GM04503 (cell line): Measurements from ENCODE around the gene VPS51.
A peak's percentile ranks its signal among the peaks of the same experiment; 100 is the strongest.
"Not testable (repeated sequence)": the region's sequence is repeated elsewhere in the genome, so short reads cannot be mapped to it uniquely, and the experiment has no call there.

Experiments used
- DNase-seq: peaks from one replicate; pipeline ENCODE4 v3.0.0-alpha.2; 2012; ENCODE audit warnings: low read depth

VPS51 gene

DNA sequence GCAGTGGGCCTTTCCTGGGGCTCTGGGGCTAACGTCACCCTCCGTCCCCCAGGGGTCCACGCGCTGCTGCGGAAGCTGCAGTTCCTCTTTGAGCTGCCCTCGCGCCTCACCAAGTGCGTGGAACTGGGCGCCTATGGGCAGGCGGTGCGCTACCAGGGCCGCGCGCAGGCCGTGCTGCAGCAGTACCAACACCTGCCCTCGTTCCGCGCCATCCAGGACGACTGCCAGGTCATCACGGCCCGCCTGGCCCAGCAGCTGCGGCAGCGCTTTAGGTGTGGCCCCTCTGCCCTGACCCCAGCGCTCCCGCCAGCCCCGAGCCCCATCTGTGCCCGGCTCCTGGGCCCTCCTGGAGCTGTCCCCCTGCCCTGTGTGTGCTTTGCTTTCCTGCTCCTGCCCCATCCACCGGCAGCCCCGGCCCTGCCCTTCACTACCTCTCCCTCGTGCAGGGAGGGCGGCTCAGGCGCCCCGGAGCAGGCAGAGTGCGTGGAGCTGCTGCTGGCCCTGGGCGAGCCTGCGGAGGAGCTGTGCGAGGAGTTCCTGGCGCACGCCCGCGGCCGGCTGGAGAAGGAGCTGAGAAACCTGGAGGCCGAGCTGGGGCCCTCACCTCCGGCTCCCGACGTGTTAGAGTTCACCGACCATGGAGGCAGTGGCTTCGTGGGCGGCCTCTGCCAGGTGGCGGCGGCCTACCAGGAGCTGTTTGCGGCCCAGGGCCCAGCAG is 11.9 kb downstream of the VPS51 start:
- no peak for DNase-seq

GRCh38 chr11:65108469-65109123 is 12.6 kb downstream of the VPS51 start:
- DNase-seq, result no peak

DNA sequence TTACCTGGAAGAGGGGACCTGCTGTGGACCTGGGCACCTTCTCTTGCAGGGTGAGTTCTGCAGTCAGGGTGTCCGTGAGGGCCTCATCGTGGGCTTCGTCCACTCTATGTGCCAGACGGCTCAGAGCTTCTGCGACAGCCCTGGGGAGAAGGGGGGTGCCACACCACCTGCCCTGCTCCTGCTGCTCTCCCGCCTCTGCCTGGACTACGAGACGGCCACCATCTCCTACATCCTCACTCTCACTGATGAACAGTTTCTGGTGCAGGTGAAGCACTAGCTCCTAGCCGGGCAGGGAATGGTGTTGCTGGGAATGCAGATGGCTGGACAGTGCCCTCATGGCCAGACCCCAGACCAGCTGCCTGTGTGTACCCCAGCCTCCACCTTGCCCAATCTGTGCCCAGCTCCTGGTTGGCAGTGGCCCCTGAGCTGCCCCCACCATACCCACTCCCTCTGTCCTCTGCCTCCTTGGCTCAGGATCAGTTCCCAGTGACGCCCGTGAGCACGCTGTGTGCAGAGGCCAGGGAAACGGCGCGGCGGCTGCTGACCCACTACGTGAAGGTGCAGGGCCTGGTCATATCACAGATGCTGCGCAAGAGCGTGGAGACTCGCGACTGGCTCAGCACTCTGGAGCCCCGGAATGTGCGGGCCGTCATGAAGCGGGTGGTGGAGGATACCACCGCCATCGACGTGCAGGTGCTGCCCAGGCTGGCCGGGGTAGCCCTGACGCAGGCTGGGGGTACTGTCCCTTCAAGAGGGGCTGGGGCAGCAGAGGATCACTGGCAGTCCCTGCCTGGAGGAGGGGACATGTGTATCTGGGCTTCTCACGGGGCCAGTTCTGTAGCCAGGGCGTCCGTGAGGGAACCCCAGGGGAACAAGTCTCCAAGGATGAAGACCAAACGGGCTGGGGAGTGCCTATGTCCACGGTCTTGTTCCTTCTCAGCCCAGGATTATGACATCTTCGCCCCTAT is 13.5 kb downstream of the VPS51 start:
- DNase-seq, result no peak

- no peak for DNase-seq
Observed at GRCh38 chr11:65110354-65110861, 14.4 kb downstream of the VPS51 start.

GRCh38 chr11:65111159-65111743 is 15.2 kb downstream of the VPS51 start:
- DNase-seq, result no peak

- DNase-seq, result no peak
Observed at GRCh38 chr11:65111744-65112545, 15.9 kb downstream of the VPS51 start, which contains the start of gene TM7SF2. TM7SF2 (plus strand) TSS chr11:65111872; CDS start chr11:65112016, 144 bp downstream.

- DNase-seq, result no peak
Observed at GRCh38 chr11:65112546-65113360, 16.7 kb downstream of the VPS51 start.

DNA sequence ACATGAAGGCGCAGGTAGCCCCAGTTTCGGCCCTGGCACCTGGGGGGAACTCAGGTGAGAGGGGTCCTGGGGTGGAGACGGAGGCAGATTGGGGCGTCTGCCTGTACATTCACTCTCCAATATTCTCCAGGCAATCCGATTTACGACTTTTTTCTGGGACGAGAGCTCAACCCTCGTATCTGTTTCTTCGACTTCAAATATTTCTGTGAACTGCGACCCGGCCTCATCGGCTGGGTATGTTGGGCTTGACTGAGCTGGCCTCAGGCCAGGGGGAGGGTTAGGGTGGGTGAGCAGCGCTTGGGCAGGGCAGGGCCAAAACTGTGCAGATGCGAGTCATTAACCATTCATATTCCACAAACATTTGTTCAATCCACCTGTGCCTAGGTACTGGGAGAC is 17.3 kb downstream of the VPS51 start:
- DNase-seq, result no peak

- no peak for DNase-seq
Observed at GRCh38 chr11:65113839-65114238, 17.8 kb downstream of the VPS51 start.

DNA sequence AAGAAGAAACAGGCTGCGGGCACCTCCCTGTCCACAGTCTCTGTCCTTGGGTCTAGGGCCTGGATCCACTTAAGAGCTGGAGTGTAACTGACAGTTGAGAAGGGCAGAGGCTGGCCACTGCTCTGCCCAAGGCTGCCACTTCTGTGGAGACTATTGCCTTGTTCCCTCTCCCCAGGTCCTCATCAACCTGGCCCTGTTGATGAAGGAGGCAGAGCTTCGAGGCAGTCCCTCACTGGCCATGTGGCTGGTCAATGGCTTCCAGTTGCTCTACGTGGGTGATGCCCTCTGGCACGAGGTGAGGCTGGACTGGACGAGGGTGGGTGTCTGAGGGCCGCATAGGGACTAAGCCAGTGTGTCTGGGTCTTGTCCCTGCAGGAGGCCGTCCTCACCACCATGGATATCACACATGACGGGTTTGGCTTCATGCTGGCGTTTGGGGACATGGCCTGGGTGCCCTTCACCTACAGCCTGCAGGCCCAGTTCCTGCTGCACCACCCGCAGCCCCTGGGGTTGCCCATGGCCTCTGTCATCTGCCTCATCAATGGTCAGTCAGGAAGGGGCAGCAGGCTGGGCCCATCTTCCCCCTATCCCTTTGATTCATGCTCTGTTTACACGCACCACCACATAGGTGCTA is 18.6 kb downstream of the VPS51 start:
- no peak for DNase-seq

- DNase-seq, result no peak
Observed at GRCh38 chr11:65115361-65116082, 19.5 kb downstream of the VPS51 start.

GRCh38 chr11:65116370-65117205 is 20.6 kb downstream of the VPS51 start:
- no peak for DNase-seq

DNA sequence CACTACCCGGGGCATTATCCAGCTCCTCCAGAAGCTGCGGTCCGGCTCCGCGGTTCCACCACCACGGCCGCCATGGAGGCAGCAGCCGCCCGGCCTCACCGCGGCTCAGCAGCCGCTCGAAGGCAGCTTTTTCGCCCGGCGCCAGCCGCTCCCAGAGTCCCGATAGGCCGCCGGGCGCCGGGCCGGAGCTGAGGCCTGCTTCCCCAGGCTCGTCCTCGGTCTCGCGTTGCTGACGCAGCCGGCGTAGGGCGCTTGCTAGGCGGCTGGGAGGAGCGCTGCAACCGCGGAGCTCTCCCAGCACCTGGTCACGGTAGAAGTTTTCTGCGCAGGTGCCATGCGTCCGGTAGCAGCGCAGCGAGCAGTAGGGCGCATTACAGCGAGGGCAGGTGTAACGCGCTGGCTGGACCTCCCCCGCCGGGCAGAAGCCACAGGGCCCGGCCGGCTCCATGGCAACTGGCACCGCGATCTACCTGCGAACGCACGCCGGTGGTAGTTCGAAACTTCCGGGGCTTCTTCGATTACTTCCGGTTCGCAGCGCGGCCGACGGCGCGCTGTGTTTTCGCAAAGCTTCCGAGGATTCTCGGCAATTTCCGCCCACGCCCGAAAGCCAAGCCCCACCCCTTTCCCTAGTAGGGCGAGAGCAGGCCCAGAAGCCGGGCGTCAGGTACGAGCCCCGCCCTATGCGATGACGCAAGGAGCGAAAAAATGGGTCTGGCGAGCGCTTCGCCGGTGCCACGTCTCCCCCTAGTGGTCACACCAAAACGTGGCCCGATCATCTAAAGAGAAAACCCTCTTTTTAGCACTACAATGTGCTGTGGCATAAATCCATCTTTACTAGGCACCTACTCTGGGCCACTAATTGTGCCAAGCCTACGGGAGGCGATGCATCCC is 21.4 kb downstream of the VPS51 start, which contains the start of gene ZNHIT2:
Gene ZNHIT2, minus strand, starts transcription at position 496 of the 891 bp plus-strand sequence. Its CDS starts 48 bp downstream, at position 448.
- DNase-seq, result peak; percentile 87

DNA sequence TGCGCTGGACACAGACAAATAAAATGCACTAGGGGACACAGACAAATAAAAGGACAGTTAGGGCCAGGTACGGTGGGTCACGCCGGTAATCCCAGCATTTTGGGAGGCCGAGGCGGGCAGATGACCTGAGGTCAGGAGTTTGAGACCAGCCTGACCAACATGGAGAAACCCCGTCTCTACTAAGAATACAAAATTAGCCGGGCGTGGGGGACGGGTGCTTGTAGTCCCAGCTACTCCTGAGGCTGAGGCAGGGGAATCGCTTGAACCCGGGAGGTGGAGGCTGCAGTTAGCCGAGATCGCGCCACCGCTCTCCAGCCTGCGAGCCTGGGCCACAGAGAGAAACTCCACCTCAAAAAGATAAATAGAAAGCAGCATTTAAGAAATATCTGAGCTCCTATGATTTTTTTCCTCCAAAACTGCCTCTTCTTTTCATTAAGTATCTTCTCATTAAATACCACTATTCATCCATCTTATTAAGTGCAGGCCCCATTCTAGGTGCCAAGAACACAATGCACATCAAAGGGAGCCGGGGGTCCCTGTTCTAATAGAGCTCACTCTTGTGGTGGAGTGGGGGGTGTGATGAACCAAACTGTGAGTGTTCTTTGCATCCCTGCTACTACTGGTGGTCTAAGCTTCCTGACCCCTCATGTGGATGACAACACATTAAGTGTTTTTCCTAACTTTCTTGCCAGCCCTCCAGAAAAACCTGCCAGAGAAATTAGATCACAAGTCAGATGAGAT is 22.3 kb downstream of the VPS51 start:
- no peak for DNase-seq

GRCh38 chr11:65118891-65119669 is 23.1 kb downstream of the VPS51 start:
- not testable (repeated sequence) for DNase-seq
